ENCODE results near the gene GRIA3. TPM values are rescaled to one million over a fixed set of nuclear protein-coding genes. Genes with fewer than 3 reads are reported as not detected.

GRIA3 gene
- total RNA-seq, 1 donor from 2014 or later, result 18.6 TPM

DNA sequence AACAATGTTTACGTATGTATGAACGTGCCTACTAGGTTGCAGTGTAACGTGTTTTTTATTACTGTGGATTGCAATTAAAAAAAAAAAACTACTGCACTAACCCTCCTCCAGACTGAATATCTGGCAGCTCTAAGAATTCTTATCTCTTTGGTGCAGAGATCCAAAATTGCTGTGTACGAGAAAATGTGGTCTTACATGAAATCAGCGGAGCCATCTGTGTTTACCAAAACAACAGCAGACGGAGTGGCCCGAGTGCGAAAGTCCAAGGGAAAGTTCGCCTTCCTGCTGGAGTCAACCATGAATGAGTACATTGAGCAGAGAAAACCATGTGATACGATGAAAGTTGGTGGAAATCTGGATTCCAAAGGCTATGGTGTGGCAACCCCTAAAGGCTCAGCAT lies 280.6 kb downstream of the GRIA3 start:
- Mint-ChIP-seq H3K9me3 (ENCODE audit: unreplicated experiment) (no peaks in the 10 kb centered on the region), H3K4me3 (ENCODE audit: unreplicated experiment) (no peak overlapping the region)

DNA sequence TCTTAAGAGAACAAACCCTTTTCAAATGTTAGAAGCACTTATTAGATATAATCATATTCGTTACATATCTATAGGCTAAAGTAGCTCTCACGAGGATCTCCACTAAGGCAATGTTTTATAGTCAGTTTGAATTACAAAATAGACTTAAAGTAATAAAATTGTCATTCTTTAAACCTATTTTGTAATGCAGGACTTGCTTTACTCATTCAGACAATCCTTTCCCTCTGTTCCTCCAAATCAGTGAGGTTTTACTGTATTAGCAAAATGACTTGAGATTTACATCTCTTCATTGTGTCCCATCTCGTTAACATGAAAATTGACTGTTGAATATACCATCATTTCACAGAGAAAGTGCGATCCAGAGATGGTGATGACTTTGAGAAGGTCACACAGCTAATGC lies 284.4 kb downstream of the GRIA3 start:
- Histone ChIP-seq H3K4me3 (ENCODE audit: insufficient read depth, low read depth, low read length) (no peak overlapping the region), H3K36me3 (ENCODE audit: insufficient read depth, low read length) (no peaks in the 10 kb centered on the region), H3K4me1 (ENCODE audit: insufficient read depth, low read length) (no peaks in the 10 kb centered on the region), H3K27ac (ENCODE audit: low read depth, low read length) (no peak overlapping the region), H3K9me3 (ENCODE audit: insufficient read depth, low read depth, low read length) (no peaks in the 10 kb centered on the region), H4K20me1 (ENCODE audit: insufficient read depth, low read length) (no peaks in the 10 kb centered on the region), H3K27me3 (ENCODE audit: insufficient read depth, low read length) (no peaks in the 10 kb centered on the region), H3K9ac (ENCODE audit: low read length) (no peak overlapping the region), H3K79me2 (ENCODE audit: insufficient read depth, low read length) (no peaks in the 10 kb centered on the region), H2AFZ (ENCODE audit: low read depth, low read length) (no peak overlapping the region), H3K4me2 (ENCODE audit: low read length) (no peak overlapping the region)
- Mint-ChIP-seq H3K4me1 (ENCODE audit: low read depth, unreplicated experiment) (no peaks in the 10 kb centered on the region), H3K9me3 (ENCODE audit: unreplicated experiment) (no peaks in the 10 kb centered on the region), H3K27me3 (ENCODE audit: low read depth, unreplicated experiment) (no peaks in the 10 kb centered on the region), H3K36me3 (ENCODE audit: low read depth, unreplicated experiment) (no peaks in the 10 kb centered on the region), H3K27ac (ENCODE audit: unreplicated experiment) (no peak overlapping the region), H3K4me3 (ENCODE audit: unreplicated experiment) (no peak overlapping the region)
- DNase-seq (ENCODE audit: low read depth) (no peak), FAIRE-seq (peak; percentile 96)
- no peak for TF ChIP-seq EZH2 (IDR thresholded peaks at IDR 0.05; ENCODE audit: insufficient read depth, low read length)
- TF ChIP-seq, protein P1, sequence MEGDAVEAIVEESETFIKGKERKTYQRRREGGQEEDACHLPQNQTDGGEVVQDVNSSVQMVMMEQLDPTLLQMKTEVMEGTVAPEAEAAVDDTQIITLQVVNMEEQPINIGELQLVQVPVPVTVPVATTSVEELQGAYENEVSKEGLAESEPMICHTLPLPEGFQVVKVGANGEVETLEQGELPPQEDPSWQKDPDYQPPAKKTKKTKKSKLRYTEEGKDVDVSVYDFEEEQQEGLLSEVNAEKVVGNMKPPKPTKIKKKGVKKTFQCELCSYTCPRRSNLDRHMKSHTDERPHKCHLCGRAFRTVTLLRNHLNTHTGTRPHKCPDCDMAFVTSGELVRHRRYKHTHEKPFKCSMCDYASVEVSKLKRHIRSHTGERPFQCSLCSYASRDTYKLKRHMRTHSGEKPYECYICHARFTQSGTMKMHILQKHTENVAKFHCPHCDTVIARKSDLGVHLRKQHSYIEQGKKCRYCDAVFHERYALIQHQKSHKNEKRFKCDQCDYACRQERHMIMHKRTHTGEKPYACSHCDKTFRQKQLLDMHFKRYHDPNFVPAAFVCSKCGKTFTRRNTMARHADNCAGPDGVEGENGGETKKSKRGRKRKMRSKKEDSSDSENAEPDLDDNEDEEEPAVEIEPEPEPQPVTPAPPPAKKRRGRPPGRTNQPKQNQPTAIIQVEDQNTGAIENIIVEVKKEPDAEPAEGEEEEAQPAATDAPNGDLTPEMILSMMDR (IDR thresholded peaks at IDR 0.05; ENCODE audit: insufficient read depth, low read depth, low read length), result no peak

More for the DNA sequence above, 280.6 kb downstream of the GRIA3 start:
- Histone ChIP-seq H3K9ac (ENCODE audit: low read length) (no peak overlapping the region), H3K9me3 (ENCODE audit: insufficient read depth, low read depth, low read length) (no peaks in the 10 kb centered on the region), H3K36me3 (ENCODE audit: insufficient read depth, low read length) (no peaks in the 10 kb centered on the region), H3K79me2 (ENCODE audit: insufficient read depth, low read length) (no peaks in the 10 kb centered on the region), H3K4me2 (ENCODE audit: low read length) (no peak overlapping the region), H4K20me1 (ENCODE audit: insufficient read depth, low read length) (no peaks in the 10 kb centered on the region), H3K4me3 (ENCODE audit: insufficient read depth, low read depth, low read length) (no peak overlapping the region), H3K4me1 (ENCODE audit: insufficient read depth, low read length) (no peaks in the 10 kb centered on the region), H3K27me3 (ENCODE audit: insufficient read depth, low read length) (no peaks in the 10 kb centered on the region), H2AFZ (ENCODE audit: low read depth, low read length) (no peak overlapping the region), H3K27ac (ENCODE audit: low read depth, low read length) (no peak overlapping the region)
- TF ChIP-seq, protein P1 (IDR thresholded peaks at IDR 0.05; ENCODE audit: insufficient read depth, low read depth, low read length), result no peak
- no peak for TF ChIP-seq EZH2 (IDR thresholded peaks at IDR 0.05; ENCODE audit: insufficient read depth, low read length)
- H3K36me3 Mint-ChIP-seq (ENCODE audit: low read depth, unreplicated experiment), result no peaks in the 10 kb centered on the region
- FAIRE-seq (no peak), DNase-seq (ENCODE audit: low read depth) (no peak)
- no peaks in the 10 kb centered on the region for H3K27me3 Mint-ChIP-seq (ENCODE audit: low read depth, unreplicated experiment)
- H3K27ac Mint-ChIP-seq (ENCODE audit: unreplicated experiment), result no peak overlapping the region
- H3K4me1 Mint-ChIP-seq (ENCODE audit: low read depth, unreplicated experiment), result no peaks in the 10 kb centered on the region

DNA sequence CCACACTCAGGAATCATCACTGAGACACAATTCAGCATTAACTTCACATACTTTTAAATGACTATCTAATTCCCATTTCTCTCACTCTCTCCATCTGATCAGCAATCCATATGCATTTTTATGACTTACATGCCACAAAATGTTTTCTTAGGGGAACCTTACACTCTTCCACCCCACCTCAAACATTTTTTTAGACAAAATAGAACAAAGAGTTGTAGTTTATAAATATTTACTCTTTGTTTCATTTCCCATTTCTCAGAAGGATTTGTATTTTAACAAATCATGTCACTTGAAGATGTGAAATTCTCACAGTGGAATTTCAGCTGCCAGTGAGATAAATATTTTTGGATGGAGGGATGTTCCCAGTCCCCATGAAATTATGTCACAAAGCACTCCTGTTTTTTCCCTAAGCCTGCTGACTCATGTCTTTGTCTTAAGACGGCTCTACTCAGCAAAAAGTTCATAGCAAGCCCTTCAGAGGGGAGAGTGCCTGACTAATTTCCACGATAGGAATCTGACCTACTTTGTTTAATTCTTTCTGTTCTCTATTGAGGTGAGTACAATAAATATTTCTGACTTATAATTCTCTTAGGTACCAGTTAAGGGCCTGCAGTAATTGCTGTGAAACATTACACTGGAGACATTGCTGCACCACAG lies 291.1 kb downstream of the GRIA3 start:
- H3K4me1 Mint-ChIP-seq (ENCODE audit: low read depth, unreplicated experiment), result peaks cover 6% of the 10 kb centered on the region
- TF ChIP-seq, protein P1 (IDR thresholded peaks at IDR 0.05; ENCODE audit: insufficient read depth, low read depth, low read length), result no peak
- TF ChIP-seq EZH2 (IDR thresholded peaks at IDR 0.05; ENCODE audit: insufficient read depth, low read length), result no peak
- peak; percentile 41 for DNase-seq (ENCODE audit: low read depth)
- Histone ChIP-seq H3K4me2 (ENCODE audit: low read length) (no peak overlapping the region), H3K36me3 (ENCODE audit: insufficient read depth, low read length) (no peaks in the 10 kb centered on the region), H3K9ac (ENCODE audit: low read length) (no peak overlapping the region), H3K79me2 (ENCODE audit: insufficient read depth, low read length) (no peaks in the 10 kb centered on the region), H4K20me1 (ENCODE audit: insufficient read depth, low read length) (no peaks in the 10 kb centered on the region), H3K27me3 (ENCODE audit: insufficient read depth, low read length) (no peaks in the 10 kb centered on the region), H3K4me1 (ENCODE audit: insufficient read depth, low read length) (no peaks in the 10 kb centered on the region), H3K4me3 (ENCODE audit: insufficient read depth, low read depth, low read length) (no peak overlapping the region), H3K9me3 (ENCODE audit: insufficient read depth, low read depth, low read length) (no peaks in the 10 kb centered on the region), H3K27ac (ENCODE audit: low read depth, low read length) (no peak overlapping the region), H2AFZ (ENCODE audit: low read depth, low read length) (no peak overlapping the region)
- no peak overlapping the region for H3K27ac Mint-ChIP-seq (ENCODE audit: unreplicated experiment)
- FAIRE-seq, result no peak
- H3K36me3 Mint-ChIP-seq (ENCODE audit: low read depth, unreplicated experiment), result no peaks in the 10 kb centered on the region
- H3K9me3 Mint-ChIP-seq (ENCODE audit: unreplicated experiment), result no peaks in the 10 kb centered on the region
- H3K27me3 Mint-ChIP-seq (ENCODE audit: low read depth, unreplicated experiment), result no peaks in the 10 kb centered on the region
- no peak overlapping the region for H3K4me3 Mint-ChIP-seq (ENCODE audit: unreplicated experiment)
